Measurements from ENCODE around the gene FOXC2. TPM values are rescaled to one million over a fixed set of nuclear protein-coding genes. Genes with fewer than 3 reads are reported as not detected.
A peak's percentile ranks its signal among the peaks of the same experiment; 100 is the strongest.

The FOXC2 gene
- total RNA-seq, 1 experiment from 2014 or later, result 14.9 TPM

DNA sequence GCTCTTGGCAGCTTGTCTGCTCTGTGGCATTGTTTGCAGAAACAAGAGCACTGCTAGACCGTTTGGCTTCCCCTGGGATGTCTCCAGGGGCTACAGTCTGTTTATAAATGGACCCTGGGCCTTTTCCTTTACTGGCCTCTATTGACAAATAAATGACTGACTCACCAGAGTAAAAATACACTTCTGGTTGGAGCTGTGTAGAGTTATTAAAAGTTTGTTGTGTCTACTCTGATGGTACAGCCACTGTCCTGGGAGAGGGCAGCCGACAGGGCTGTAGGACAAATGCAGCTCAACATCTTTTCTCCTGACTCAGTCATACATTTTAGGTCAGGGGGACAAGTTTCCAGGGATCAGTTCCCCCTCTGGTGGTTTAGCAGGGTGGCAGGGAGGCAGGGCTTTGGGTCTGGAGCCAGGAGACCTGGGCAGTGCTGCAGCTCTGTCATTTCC is 41.7 kb downstream of the FOXC2 start:
- Histone ChIP-seq H3K27me3 (ENCODE audit: control insufficient read depth, insufficient read depth, low read length) (no peaks in the 10 kb centered on the region), H3K4me1 (ENCODE audit: control insufficient read depth, insufficient read depth, low read length) (no peaks in the 10 kb centered on the region; the same call in 1 of the 2 replicates), H3K9me3 (ENCODE audit: control insufficient read depth, insufficient read depth, low read depth, low read length) (no peaks in the 10 kb centered on the region), H3K4me3 (ENCODE audit: low read depth in 2 of 2, low read length in 2 of 2) (no peak overlapping the region), H3K36me3 (ENCODE audit: control insufficient read depth, insufficient read depth, low read length) (no peaks in the 10 kb centered on the region), H3K27ac (ENCODE audit: low read length) (no peak overlapping the region)
- TF ChIP-seq POLR2AphosphoS5 (IDR thresholded peaks at IDR 0.05; ENCODE audit: low read depth, low read length), result no peak
- TF ChIP-seq, protein P1, sequence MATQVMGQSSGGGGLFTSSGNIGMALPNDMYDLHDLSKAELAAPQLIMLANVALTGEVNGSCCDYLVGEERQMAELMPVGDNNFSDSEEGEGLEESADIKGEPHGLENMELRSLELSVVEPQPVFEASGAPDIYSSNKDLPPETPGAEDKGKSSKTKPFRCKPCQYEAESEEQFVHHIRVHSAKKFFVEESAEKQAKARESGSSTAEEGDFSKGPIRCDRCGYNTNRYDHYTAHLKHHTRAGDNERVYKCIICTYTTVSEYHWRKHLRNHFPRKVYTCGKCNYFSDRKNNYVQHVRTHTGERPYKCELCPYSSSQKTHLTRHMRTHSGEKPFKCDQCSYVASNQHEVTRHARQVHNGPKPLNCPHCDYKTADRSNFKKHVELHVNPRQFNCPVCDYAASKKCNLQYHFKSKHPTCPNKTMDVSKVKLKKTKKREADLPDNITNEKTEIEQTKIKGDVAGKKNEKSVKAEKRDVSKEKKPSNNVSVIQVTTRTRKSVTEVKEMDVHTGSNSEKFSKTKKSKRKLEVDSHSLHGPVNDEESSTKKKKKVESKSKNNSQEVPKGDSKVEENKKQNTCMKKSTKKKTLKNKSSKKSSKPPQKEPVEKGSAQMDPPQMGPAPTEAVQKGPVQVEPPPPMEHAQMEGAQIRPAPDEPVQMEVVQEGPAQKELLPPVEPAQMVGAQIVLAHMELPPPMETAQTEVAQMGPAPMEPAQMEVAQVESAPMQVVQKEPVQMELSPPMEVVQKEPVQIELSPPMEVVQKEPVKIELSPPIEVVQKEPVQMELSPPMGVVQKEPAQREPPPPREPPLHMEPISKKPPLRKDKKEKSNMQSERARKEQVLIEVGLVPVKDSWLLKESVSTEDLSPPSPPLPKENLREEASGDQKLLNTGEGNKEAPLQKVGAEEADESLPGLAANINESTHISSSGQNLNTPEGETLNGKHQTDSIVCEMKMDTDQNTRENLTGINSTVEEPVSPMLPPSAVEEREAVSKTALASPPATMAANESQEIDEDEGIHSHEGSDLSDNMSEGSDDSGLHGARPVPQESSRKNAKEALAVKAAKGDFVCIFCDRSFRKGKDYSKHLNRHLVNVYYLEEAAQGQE (IDR thresholded peaks at IDR 0.05; ENCODE audit: insufficient read depth in 1 of 2, low read depth in 2 of 2, low read length in 1 of 2), result no peak
- TF ChIP-seq, protein P2, sequence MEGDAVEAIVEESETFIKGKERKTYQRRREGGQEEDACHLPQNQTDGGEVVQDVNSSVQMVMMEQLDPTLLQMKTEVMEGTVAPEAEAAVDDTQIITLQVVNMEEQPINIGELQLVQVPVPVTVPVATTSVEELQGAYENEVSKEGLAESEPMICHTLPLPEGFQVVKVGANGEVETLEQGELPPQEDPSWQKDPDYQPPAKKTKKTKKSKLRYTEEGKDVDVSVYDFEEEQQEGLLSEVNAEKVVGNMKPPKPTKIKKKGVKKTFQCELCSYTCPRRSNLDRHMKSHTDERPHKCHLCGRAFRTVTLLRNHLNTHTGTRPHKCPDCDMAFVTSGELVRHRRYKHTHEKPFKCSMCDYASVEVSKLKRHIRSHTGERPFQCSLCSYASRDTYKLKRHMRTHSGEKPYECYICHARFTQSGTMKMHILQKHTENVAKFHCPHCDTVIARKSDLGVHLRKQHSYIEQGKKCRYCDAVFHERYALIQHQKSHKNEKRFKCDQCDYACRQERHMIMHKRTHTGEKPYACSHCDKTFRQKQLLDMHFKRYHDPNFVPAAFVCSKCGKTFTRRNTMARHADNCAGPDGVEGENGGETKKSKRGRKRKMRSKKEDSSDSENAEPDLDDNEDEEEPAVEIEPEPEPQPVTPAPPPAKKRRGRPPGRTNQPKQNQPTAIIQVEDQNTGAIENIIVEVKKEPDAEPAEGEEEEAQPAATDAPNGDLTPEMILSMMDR (IDR thresholded peaks at IDR 0.05), result no peak; the same call in 1 of the 2 replicates
- no peak for TF ChIP-seq SIN3A (IDR thresholded peaks at IDR 0.05; ENCODE audit: borderline replicate concordance, insufficient read depth, low read depth, low read length)
- ChIA-PET CTCF (no interaction called here), POLR2A (no interaction called here)
- peak; percentile 66 for ATAC-seq
- no peak for DNase-seq (ENCODE audit: low read depth, low spot score)
- in situ Hi-C loops (cut with HindIII; ENCODE audit: low pct_unique_long_range_greater_than_20kb, low sequenced_read_pairs), result no loop called here
- no TSS peak for BruUV-seq (replicated peaks)
- intact Hi-C loops (cut with micrococcal nuclease; ENCODE audit: unreplicated experiment), result no loop called here

DNA sequence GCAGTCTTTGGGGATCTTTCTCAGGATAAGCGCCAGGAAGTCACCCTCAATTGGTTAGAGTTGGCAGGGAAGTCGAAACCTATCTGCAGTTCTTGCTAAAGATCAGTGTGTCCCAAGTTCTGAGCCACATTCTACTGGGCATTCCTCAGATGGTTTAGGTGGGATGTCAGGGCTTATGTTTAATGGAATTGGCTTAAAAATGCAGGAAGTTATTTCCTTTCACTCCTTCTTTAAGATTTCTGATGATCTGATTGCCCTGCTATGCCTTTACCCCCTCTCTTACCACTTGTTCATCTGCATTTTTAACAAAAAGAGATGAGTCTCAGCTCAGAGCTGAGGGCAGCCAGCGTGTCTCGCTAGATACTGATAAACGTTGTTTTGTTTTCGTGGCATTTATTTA is 42.5 kb downstream of the FOXC2 start:
- Histone ChIP-seq H3K36me3 (ENCODE audit: control insufficient read depth, insufficient read depth, low read length) (no peaks in the 10 kb centered on the region), H3K4me3 (ENCODE audit: low read depth in 2 of 2, low read length in 2 of 2) (no peak overlapping the region), H3K27me3 (ENCODE audit: control insufficient read depth, insufficient read depth, low read length) (no peaks in the 10 kb centered on the region), H3K4me1 (ENCODE audit: control insufficient read depth, insufficient read depth, low read length) (no peaks in the 10 kb centered on the region; the same call in 1 of the 2 replicates), H3K9me3 (ENCODE audit: control insufficient read depth, insufficient read depth, low read depth, low read length) (no peaks in the 10 kb centered on the region), H3K27ac (ENCODE audit: low read length) (no peak overlapping the region; the same call in 1 of the 2 replicates)
- in situ Hi-C loops (cut with HindIII; ENCODE audit: low pct_unique_long_range_greater_than_20kb, low sequenced_read_pairs), result no loop called here
- intact Hi-C loops (cut with micrococcal nuclease; ENCODE audit: unreplicated experiment), result no loop called here
- BruUV-seq (replicated peaks), result no TSS peak
- POLR2A ChIA-PET, result no interaction called here
- no peak for TF ChIP-seq SIN3A (IDR thresholded peaks at IDR 0.05; ENCODE audit: borderline replicate concordance, insufficient read depth, low read depth, low read length)
- TF ChIP-seq TCF7L2 (IDR thresholded peaks at IDR 0.05; ENCODE audit: low read depth, low read length), result no peak
- TF ChIP-seq POLR2AphosphoS5 (IDR thresholded peaks at IDR 0.05; ENCODE audit: low read depth, low read length), result no peak
- TF ChIP-seq, protein P1 (IDR thresholded peaks at IDR 0.05; ENCODE audit: insufficient read depth in 1 of 2, low read depth in 2 of 2, low read length in 1 of 2), result no peak
- TF ChIP-seq, protein P2 (IDR thresholded peaks at IDR 0.05), result no peak
- DNase-seq (ENCODE audit: low read depth, low spot score), result no peak
- peak; percentile 23; the same call in 1 of the 2 replicates for ATAC-seq
- CTCF ChIA-PET, result no interaction called here

Measured in Panc1 (cell line).